T-helper 1 cell treated with Interleukin-12 subunit alpha and Interleukin-12 subunit beta and Interleukin-4 antibody, amounts not matched to agents 30 ng/mL and 1 ng/mL, for 36 hours (primary cell): ENCODE data around the gene HSPA12A. TPM values are rescaled to one million over a fixed set of nuclear protein-coding genes. Genes with fewer than 3 reads are reported as not detected.
"Not testable (repeated sequence)": the region's sequence is repeated elsewhere in the genome, so short reads cannot be mapped to it uniquely, and the experiment has no call there.

Experiments
- intact Hi-C: fragments of 100-400 bp; cut with micrococcal nuclease; formaldehyde crosslinking; loops from one replicate; pipeline ENCODE4 v1.15.1; 2024
- total RNA-seq: library from RNA; stranded (reverse); gene quantifications from 2 replicates; pipeline ENCODE4 v1.2.3, GENCODE V29; 2022

The HSPA12A gene
- total RNA-seq, 1 donor from 2014 or later, result 0.05 TPM

GRCh38 chr10:116719804-116720203 is 22.6 kb downstream of the HSPA12A start:
- intact Hi-C loops, result no loop called here

DNA sequence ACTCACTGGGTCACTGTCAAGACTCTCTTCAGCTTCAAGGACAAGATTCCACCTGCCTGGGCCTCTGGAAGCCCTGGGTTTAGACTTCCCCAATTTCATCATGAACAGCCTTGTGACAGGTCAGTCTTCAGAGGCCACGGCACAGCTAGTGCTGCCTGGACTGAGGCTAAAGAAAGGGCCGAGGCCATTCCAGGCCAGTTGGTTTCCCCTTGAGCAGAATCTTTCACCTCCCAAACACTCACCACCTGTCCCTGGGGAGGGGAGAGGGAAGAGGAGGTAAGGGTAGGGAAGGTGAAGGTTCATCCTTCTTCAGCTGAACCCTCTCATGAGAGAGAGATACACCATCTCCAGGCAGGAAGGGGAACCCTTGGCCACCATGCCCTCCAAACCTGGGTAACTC is 24.3 kb downstream of the HSPA12A start:
- intact Hi-C loops, result no loop called here

GRCh38 chr10:116716381-116716780 is 26.0 kb downstream of the HSPA12A start:
- intact Hi-C loops, result no loop called here

GRCh38 chr10:116715839-116716377 is 26.5 kb downstream of the HSPA12A start:
- intact Hi-C loops, result no loop called here

- intact Hi-C loops, result no loop called here
Observed at GRCh38 chr10:116715341-116715740, 27.0 kb downstream of the HSPA12A start.

GRCh38 chr10:116713846-116714245 is 28.5 kb downstream of the HSPA12A start:
- intact Hi-C loops, result no loop called here

- intact Hi-C loops, result no loop called here
Observed at GRCh38 chr10:116712989-116713543, 29.3 kb downstream of the HSPA12A start.

DNA sequence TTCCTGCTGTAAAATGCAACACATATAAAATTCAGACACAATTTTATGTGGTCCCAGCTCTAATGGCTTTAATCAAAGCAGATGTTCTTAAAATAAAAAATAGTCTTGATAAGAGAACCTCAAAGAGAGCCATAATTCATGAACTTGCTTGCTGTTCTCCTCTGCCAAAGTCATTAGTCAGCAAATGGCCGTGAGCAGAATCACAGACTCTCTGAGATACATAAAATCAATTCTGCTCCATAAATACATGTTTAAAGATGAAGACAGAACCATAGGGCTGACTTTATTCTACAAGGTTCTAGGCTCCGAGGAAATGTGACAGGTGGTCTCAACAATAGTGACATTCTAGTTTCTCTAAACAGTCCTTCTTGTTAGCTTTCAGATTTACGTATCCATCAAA is 29.8 kb downstream of the HSPA12A start:
- intact Hi-C loops, result no loop called here

DNA sequence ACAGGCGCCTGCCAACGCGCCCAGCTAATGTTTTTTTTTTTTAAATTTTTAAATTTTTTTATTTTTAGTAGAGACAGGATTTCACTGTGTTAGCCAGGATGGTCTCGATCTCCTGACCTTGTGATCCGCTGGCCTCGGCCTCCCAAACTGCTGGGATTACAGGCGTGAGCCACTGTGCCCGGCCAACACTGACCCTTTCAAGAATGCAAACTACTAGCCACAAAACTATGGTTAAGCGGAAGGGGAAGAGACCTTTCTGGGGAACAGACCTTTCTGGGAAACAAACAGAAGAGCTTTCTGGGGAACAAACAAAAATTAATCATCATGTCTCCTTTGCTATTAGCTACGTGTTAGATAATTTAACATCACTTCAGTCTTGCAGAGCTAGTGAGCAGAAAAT is 30.6 kb downstream of the HSPA12A start:
- intact Hi-C loops, result not testable (repeated sequence)

DNA sequence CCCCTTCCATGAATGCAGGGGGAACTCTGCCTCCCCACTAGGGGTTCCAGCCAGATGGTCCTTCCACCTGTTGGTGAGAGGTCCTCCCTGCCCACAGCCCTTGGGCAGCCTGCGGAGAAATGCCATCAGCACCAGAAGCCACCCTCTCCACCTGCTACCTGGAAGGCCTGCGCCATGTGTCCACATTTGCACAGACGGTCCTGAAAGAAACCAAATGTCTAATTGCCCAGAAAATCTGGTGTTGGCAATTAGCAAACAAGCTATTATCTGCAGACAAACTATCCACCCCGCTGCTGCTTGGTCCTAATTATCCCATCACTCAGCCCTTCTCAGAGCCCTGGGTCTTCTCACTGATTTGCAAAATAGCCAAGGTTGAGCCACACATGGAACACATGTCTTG is 32.3 kb downstream of the HSPA12A start:
- intact Hi-C loops, result no loop called here

DNA sequence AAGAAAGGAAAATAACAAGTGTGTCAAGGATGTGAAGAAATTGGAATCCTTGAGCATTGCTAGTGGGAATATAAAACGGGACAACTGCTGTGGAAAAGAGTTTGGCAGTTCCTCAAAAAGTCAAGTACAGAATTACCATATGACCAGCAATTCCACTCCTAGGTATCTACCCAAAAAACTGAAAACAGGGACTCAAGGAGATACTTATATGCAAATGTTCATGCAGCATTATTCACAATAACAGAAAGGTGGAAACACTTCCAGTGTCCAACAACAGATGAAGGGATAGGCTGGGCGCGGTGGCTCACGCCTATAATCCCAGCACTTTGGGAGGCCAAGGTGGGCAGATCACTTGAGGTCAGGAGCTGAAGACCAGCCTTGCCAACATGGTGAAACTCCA is 33.5 kb downstream of the HSPA12A start:
- intact Hi-C loops, result no loop called here

- intact Hi-C loops, result no loop called here
Observed at GRCh38 chr10:116708391-116708821, 34.0 kb downstream of the HSPA12A start.

DNA sequence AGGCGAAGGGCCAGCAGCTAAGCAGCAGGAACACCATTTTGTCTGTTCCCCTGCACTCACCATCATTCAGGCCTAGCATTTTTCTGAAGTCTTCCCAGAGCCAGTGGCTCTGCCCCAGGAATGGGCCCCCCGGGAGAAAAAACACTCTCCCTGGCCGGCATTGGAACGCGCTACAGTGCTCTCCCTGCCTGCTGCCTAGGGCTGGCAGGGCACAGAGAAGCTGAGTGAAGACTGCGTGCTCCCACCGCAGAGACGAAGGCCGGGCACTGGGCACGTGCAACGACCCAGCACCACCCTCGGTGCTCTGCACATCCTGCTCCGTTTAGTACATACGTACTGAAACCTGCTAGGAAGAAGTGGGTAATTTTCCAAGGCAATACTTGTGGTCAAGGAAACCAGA is 34.4 kb downstream of the HSPA12A start:
- intact Hi-C loops, result no loop called here

GRCh38 chr10:116706281-116706680 is 36.1 kb downstream of the HSPA12A start:
- intact Hi-C loops, result no loop called here

- intact Hi-C loops, result no loop called here
Observed at GRCh38 chr10:116705498-116705897, 36.9 kb downstream of the HSPA12A start.

DNA sequence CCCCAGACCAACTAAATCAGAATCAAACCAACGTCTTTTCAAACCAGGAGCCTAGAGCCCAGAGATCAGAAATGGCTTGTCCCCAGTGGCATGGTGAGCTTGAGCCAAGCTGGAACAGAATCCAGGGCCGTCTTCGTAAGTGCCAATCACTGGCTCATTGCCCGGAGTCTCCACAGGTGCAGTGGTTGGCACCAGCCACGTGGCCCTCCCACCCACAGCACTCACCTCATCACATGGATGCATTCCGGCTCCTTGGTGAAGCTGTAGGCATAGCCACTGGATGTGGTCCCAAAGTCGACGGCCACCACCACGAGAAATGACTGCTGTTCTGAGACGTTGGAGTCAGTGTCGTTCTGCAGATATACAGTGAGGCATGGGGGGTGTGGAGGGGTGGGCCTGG is 37.4 kb downstream of the HSPA12A start:
- intact Hi-C loops, result no loop called here

DNA sequence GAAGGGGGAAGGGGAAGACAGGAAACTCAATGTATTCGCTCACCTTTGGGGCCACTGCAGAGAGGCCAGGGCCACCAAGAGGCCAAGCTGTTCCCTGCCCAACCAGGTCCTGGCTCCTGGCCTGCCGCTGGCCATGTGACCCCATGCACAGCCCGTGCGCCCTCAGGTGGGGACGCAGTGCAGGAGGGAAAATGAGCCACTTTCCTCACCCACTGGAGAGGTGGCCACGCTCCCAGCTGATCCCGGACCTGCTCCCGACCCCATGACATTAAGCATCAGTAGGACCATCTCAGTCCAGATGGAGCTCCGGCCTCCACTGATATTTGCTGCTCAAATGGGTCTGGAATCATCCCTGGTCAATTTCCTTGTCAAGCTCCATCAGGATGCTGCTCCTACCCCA is 40.2 kb downstream of the HSPA12A start:
- intact Hi-C loops, result no loop called here

- intact Hi-C loops, result no loop called here
Observed at GRCh38 chr10:116699471-116700150, 42.8 kb downstream of the HSPA12A start.

- intact Hi-C loops, result no loop called here
Observed at GRCh38 chr10:116699049-116699448, 43.3 kb downstream of the HSPA12A start.

- intact Hi-C loops, result no loop called here
Observed at GRCh38 chr10:116698364-116698763, 44.0 kb downstream of the HSPA12A start.

- intact Hi-C loops, result no loop called here
Observed at GRCh38 chr10:116697816-116698215, 44.5 kb downstream of the HSPA12A start.

- intact Hi-C loops, result no loop called here
Observed at GRCh38 chr10:116696919-116697318, 45.4 kb downstream of the HSPA12A start.

DNA sequence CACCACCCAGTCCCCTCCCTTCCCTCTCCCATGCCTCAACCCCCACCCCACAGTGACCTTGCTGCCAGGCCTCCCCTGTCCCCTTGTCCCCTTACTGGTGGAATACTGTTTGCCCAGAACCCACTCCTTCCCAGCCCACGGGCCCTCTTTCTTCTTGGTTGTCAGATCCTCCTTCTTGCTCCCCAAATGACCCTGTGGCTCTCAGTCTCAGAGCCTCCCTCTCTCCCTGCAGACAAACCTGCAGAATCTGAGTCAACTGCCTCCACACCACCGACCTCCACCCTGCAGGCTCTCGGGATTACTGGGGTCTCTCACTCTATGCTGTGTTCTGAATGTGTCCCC is 47.5 kb downstream of the HSPA12A start:
- intact Hi-C loops, result no loop called here
